Psoas muscle (tissue), 8 donors: ENCODE data around the gene ICOS. TPM values are rescaled to one million over a fixed set of nuclear protein-coding genes. Genes with fewer than 3 reads are reported as not detected.

Experiments
- ATAC-seq, 4 donors: fragments of 200-7000 bp; cut with Tn5 transposase; one replicate each; pipeline ENCODE4 v1.9.1; 2020; ENCODE audit warnings: moderate library complexity in 3 of 4, mild to moderate bottlenecking in 2 of 4
- DNase-seq, 2 donors: peaks; one replicate each; pipeline ENCODE4 v3.0.0-alpha.2; 2020
- H3K27ac ChIP-seq: fragments of 200-600 bp; one replicate; pipeline ENCODE4 v1.8.0; 2022
- H3K27me3 ChIP-seq, 3 donors: fragments of 200-600 bp in 1 of 3; one replicate each; pipeline versions ENCODE4 v1.6.1 to v1.8.0; 2013 to 2022; ENCODE audit warnings: low read length in 2 of 3, mild to moderate bottlenecking in 2 of 3, moderate library complexity in 1 of 3; ENCODE audit not compliant: insufficient read depth in 3 of 3
- H3K36me3 ChIP-seq, 2 donors: fragments of 200-600 bp in 1 of 2; one replicate each; pipeline versions ENCODE4 v1.6.1 to v1.8.0; 2013 to 2022; ENCODE audit warnings: low read depth in 1 of 2, mild to moderate bottlenecking in 1 of 2, moderate library complexity in 1 of 2; ENCODE audit not compliant: insufficient read depth in 1 of 2
- H3K4me1 ChIP-seq: fragments of 200-600 bp; one replicate; pipeline ENCODE4 v1.8.0; 2022
- H3K4me3 ChIP-seq: fragments of 200-600 bp; one replicate; pipeline ENCODE4 v1.8.0; 2022; ENCODE audit warnings: mild to moderate bottlenecking
- H3K9me3 ChIP-seq: fragments of 200-600 bp; one replicate; pipeline ENCODE4 v1.8.0; 2022
- WGBS, 3 donors: extraction: QIAGEN DNeasy Blood & Tissue Kit; methylation state at CpG; one replicate each; pipeline versions ENCODE4 v1.1.6 to v1.1.7; 2013; 5-methylcytosine and 5-hydroxymethylcytosine counted together
- intact Hi-C, 2 donors: fragments of 100-400 bp; cut with DNase I; formaldehyde crosslinking; loops; one replicate each; pipeline versions ENCODE4 v1.11.0 to v1.14.2; 2022
- polyA plus RNA-seq, 3 donors: library from polyadenylated mRNA; stranded (reverse); fragments of 200-250 nt; gene quantifications; one replicate each; pipeline ENCODE4 v1.2.3, GENCODE V29; 2013
- total RNA-seq, 4 donors: library from RNA; stranded (reverse); fragmentation: NEBNext Ultra II Directional in 2 of 4; extraction: Animal tissue kit (Norgen Biotek cat#: 25700) in 2 of 4; gene quantifications; one replicate each; pipeline versions ENCODE4 v1.2.1 to v1.2.4, GENCODE V29; 2021 to 2023
- TF ChIP-seq, protein P1 (sequence below): fragments of 200-600 bp; IDR thresholded peaks from one replicate; pipeline ENCODE4 v1.8.0; 2022; ENCODE audit warnings: antibody characterized with exemption
- donor health status: healthy with polysubstance abuse.
- donor health status: DM: no; HTN: no; CAD: no; lungs with moderate emphysema.
- donor health status: Bipolar disorder and iron deficiency.
- donor health status: healthy.
- donor health status: DM: yes; HTN: yes; CAD: no.
- donor health status: DM: no; HTN: no; CAD: no.
- donor health status: DM: no; HTN: no; CAD: no.
- donor health status: DM: yes; HTN: yes; CAD: no.

The ICOS gene
- total and polyA plus RNA-seq, 7 donors: 0.03 TPM; not detected in 6

DNA sequence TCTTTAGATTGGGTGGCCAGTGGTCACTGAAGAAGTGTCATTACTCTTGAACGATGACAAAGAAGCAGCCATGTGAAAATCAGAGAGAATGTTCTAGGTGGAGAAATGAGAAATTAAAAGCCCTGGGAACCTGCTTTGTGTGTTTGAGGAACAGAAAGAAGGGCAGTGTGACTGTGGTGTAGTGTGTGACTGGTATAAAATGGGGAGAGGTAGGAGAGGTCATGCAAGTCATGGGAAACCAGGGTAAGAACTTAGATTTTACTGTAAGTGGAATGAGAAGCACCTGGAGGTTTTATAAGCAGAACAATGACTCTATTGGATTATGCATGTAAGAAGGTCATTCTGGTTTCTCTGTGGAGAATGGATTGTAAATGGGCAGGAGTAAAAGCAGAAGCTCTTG lies 12.2 kb downstream of the ICOS start:
- Histone ChIP-seq H3K27ac (no peak overlapping the region), H3K36me3 (no peaks in the 10 kb centered on the region), H3K27me3 (no peaks in the 10 kb centered on the region), H3K4me1 (no peaks in the 10 kb centered on the region), H3K9me3 (no peaks in the 10 kb centered on the region), H3K4me3 (no peak overlapping the region)
- DNase-seq: no peak
- intact Hi-C loops: no loop called here
- WGBS, 3 donors: 81 to 84% (median 82%) methylated on average over 1 of the region's 1 CpG
- TF ChIP-seq, protein P1, sequence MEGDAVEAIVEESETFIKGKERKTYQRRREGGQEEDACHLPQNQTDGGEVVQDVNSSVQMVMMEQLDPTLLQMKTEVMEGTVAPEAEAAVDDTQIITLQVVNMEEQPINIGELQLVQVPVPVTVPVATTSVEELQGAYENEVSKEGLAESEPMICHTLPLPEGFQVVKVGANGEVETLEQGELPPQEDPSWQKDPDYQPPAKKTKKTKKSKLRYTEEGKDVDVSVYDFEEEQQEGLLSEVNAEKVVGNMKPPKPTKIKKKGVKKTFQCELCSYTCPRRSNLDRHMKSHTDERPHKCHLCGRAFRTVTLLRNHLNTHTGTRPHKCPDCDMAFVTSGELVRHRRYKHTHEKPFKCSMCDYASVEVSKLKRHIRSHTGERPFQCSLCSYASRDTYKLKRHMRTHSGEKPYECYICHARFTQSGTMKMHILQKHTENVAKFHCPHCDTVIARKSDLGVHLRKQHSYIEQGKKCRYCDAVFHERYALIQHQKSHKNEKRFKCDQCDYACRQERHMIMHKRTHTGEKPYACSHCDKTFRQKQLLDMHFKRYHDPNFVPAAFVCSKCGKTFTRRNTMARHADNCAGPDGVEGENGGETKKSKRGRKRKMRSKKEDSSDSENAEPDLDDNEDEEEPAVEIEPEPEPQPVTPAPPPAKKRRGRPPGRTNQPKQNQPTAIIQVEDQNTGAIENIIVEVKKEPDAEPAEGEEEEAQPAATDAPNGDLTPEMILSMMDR: no peak
- no peak for ATAC-seq

DNA sequence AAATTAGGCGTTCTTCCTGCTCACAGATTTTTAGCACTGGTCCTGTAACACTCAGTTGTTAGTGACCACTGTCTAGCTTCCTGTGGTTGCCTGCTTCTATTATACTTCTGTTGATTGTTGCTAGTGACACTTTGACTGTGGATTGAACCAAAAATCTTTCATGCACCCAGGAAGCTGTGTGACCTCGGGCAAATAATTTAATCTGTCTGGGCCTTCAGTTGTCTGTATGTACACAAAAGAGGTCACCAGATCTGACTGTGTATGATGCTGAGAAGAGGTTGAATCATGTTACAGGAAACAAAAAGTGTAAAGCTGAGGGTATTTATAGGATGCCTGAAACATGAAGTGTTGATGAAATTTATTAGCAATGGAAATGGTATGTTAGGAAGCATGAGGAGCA lies 12.7 kb downstream of the ICOS start:
- ATAC-seq (no peak), DNase-seq (no peak)
- Histone ChIP-seq H3K4me1 (no peaks in the 10 kb centered on the region), H3K9me3 (no peaks in the 10 kb centered on the region), H3K36me3 (no peaks in the 10 kb centered on the region), H3K4me3 (no peak overlapping the region), H3K27ac (no peak overlapping the region), H3K27me3 (no peaks in the 10 kb centered on the region)
- 69 to 86% (median 82%) methylated on average over 2 of the region's 2 CpGs for WGBS, 3 donors
- TF ChIP-seq, protein P1: no peak
- intact Hi-C loops: no loop called here

- DNase-seq (no peak), ATAC-seq (no peak)
- 71 to 78% (median 73%) methylated on average over 10 of the region's 10 CpGs for WGBS, 3 donors
- no peak overlapping the region for H3K27ac ChIP-seq
- intact Hi-C loops: no loop called here
- H3K27me3 ChIP-seq: no peaks in the 10 kb centered on the region
- H3K4me1 ChIP-seq: no peaks in the 10 kb centered on the region
- no peak overlapping the region for H3K4me3 ChIP-seq
- no peaks in the 10 kb centered on the region for H3K36me3 ChIP-seq
- TF ChIP-seq, protein P1: no peak
- H3K9me3 ChIP-seq: no peaks in the 10 kb centered on the region
These were observed 14.9 kb downstream of the ICOS start for GRCh38 chr2:203951366-203951902.

GRCh38 chr2:203959265-203959664 lies 22.7 kb downstream of the ICOS start:
- no peaks in the 10 kb centered on the region for H3K36me3 ChIP-seq
- H3K9me3 ChIP-seq: no peaks in the 10 kb centered on the region
- ATAC-seq (no peak), DNase-seq (no peak)
- no peaks in the 10 kb centered on the region for H3K4me1 ChIP-seq
- intact Hi-C loops: no loop called here
- H3K27ac ChIP-seq: no peak overlapping the region
- whole genome bisulfite sequencing, 3 donors: 63 to 85% (median 65%) methylated on average over 4 of the region's 4 CpGs
- H3K4me3 ChIP-seq: no peak overlapping the region
- H3K27me3 ChIP-seq: no peaks in the 10 kb centered on the region
- TF ChIP-seq, protein P1: no peak

DNA sequence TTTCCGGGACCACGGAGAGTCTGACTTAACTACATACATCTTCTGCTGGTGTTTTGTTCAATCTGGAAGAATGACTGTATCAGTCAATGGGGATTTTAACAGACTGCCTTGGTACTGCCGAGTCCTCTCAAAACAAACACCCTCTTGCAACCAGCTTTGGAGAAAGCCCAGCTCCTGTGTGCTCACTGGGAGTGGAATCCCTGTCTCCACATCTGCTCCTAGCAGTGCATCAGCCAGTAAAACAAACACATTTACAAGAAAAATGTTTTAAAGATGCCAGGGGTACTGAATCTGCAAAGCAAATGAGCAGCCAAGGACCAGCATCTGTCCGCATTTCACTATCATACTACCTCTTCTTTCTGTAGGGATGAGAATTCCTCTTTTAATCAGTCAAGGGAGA lies 23.1 kb downstream of the ICOS start:
- WGBS, 3 donors: 35 to 55% (median 40%) methylated on average over 4 of the region's 4 CpGs
- H3K4me3 ChIP-seq: no peak overlapping the region
- no peak overlapping the region for H3K27ac ChIP-seq
- H3K36me3 ChIP-seq: no peaks in the 10 kb centered on the region
- TF ChIP-seq, protein P1: no peak
- ATAC-seq (no peak), DNase-seq (no peak)
- intact Hi-C loops: no loop called here
- H3K27me3 ChIP-seq: no peaks in the 10 kb centered on the region
- H3K4me1 ChIP-seq: no peaks in the 10 kb centered on the region
- H3K9me3 ChIP-seq: no peaks in the 10 kb centered on the region
